GM13977 (cell line): ENCODE measurements around the gene SLC13A1.
"Not testable (repeated sequence)": the region's sequence is repeated elsewhere in the genome, so short reads cannot be mapped to it uniquely, and the experiment has no call there.

Source experiments
- DNase-seq: peaks from one replicate; pipeline ENCODE4 v3.0.0; 2012; ENCODE audit warnings: low spot score
- in situ Hi-C: fragments of 300-500 bp; cut with MboI; formaldehyde crosslinking; loops from one replicate; pipeline ENCODE4 v1.12.0; 2022; ENCODE audit warnings: low sequenced_read_pairs, low pct_unique_long_range_greater_than_20kb, mixed read lengths, inconsistent platforms; ENCODE audit not compliant: unreplicated experiment
- TF ChIP-seq, protein P1 (sequence below): IDR thresholded peaks from 2 replicates; pipeline ENCODE4 v1.5.1; 2012; ENCODE audit warnings: mild to moderate bottlenecking, control low read depth; ENCODE audit not compliant: insufficient read depth; ENCODE audit errors: extremely low read depth, missing control alignments

Gene SLC13A1

DNA sequence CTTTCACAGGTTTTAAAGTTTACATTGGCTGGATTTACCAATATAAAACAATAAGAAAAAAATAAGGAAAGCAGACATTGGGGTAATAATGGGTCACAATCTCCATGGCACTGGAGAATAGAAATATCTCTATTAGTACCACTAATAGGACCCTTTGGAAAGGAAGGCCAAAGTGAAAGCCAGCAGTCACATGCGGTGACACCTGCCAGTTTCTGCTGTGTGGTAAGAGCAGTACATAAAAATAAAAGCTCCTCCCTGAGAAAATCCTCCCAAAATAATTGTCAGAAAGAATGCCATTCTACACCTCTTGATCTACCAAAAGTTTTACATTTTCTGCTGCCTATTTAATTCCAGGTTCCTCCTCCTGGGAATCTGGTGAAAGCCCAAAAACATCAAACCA, 30.4 kb upstream of the SLC13A1 start:
- no peak for DNase-seq
- TF ChIP-seq, protein P1, sequence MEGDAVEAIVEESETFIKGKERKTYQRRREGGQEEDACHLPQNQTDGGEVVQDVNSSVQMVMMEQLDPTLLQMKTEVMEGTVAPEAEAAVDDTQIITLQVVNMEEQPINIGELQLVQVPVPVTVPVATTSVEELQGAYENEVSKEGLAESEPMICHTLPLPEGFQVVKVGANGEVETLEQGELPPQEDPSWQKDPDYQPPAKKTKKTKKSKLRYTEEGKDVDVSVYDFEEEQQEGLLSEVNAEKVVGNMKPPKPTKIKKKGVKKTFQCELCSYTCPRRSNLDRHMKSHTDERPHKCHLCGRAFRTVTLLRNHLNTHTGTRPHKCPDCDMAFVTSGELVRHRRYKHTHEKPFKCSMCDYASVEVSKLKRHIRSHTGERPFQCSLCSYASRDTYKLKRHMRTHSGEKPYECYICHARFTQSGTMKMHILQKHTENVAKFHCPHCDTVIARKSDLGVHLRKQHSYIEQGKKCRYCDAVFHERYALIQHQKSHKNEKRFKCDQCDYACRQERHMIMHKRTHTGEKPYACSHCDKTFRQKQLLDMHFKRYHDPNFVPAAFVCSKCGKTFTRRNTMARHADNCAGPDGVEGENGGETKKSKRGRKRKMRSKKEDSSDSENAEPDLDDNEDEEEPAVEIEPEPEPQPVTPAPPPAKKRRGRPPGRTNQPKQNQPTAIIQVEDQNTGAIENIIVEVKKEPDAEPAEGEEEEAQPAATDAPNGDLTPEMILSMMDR: no peak
- in situ Hi-C loops: no loop called here

DNA sequence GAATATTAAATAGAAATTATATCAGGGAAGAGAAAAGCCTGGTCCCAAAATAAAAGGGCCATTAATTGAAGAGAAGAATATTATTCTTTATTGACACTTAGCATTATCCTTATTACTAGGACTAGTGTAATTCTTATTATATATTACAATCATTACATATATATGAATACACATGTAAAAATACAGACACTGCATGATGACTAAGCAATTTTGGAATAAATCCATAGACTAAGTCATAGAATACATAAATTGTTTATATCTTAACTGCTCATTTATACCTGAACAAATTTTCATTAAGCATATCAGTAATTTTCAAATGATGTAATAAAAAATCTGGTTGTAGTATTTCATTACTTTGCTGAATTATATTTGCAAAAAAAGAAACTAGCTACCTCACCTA, 29.7 kb upstream of the SLC13A1 start:
- no peak for DNase-seq
- TF ChIP-seq, protein P1: no peak
- in situ Hi-C loops: no loop called here

DNA sequence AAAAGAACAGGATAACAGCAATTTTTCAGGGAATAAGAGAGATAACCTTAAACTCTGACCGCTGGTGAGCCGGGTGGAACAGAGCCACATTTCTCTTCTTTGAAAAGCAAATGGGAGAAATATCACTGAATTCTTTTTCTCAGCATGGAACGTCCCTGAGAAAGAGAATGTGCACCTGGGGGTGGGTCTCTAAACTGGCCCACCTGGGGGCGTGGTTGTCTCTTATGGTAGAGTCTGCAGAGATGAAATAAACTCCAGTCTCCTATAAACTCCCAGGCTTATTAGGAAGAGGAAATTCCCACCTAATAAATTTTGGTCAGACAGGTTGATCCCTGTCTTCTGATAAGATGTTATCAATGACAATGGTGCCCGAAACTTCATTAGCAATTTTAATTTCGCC, 27.9 kb upstream of the SLC13A1 start:
- DNase-seq, in situ Hi-C loops: not testable (repeated sequence)

DNA sequence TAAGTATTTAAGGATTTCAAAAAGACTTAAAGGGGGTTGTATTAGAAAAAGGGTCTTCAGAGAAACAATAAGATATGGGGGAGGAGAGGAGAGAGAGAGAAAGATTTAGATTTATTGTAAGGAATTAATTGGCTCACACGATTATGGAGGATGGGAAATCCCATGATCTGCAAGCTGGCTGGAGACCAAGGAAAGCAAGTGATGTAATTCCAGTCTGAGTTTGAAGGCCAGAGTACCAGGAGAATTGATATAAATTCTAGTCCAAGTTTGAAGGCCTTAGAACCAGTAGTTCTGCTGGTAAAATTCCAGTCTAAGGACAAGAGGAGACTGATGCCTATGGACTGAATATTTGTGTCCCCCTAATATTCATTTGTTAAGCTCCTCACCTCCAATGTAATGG, 20.6 kb upstream of the SLC13A1 start:
- in situ Hi-C loops: no loop called here
- TF ChIP-seq, protein P1: no peak
- no peak for DNase-seq

DNA sequence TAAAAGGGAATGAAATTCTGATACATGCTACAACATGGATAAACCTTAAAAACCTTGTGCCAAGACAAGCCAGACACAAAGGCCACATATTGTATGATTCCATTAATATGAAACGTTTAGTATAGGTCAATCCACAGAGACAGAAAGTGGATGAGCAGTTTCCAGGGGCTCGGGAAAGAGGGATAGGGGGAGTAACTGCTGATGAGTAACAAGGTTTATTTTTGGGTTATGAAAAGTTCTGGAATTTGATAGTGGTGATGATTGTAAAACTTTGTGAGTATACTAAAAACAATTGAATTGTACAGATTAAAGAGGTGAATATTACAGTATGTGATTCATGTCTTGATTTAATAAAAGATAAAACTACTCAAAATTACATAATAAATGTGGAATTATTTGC, 19.1 kb upstream of the SLC13A1 start:
- in situ Hi-C loops: no loop called here
- TF ChIP-seq, protein P1: no peak

DNA sequence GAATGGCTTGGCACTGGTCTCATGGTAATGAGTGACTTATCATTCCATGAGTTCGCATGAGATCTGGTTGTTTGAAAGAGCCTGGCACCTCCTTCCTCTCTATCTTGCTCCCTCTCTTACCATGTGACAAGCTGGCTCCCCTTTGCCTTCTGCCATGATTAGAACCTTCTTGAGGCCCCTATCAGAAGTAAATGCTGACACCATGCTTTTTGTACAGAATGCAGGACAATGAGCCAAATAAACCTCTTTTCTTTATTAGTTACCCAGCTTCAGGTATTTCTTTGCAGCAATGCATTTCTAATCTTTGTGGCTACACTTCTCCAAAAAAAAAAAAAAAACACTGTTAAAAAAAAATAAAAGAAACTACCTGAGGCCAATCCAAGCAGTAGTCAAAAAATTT, 17.1 kb upstream of the SLC13A1 start:
- DNase-seq: no peak
- in situ Hi-C loops: no loop called here
- TF ChIP-seq, protein P1: no peak

More for the DNA sequence above, 19.1 kb upstream of the SLC13A1 start:
- no peak for DNase-seq

DNA sequence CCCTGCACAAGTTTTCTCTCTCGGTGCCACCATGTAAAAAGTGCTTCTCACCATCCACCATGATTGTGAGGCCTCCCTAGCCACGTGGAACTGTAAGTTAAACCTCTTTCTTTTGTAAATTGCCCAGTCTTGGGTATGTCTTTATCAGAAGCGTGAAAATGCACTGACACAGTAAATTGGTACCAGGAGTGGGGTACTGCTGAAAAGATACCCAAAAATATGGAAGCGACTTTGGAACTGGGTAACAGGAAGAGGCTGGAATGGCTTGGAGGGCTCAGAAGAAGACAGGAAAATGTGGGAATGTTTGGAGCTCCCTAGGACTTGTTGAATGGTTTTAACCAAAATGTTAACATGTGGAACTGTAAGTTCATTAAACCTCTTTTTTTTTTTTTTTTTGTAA, 15.6 kb upstream of the SLC13A1 start:
- in situ Hi-C loops: no loop called here
- no peak for DNase-seq
- TF ChIP-seq, protein P1: no peak
